ENCODE results near the gene TOX2.
A peak's percentile ranks its signal among the peaks of the same experiment; 100 is the strongest.

The TOX2 gene

GRCh38 chr20:43940518-43941225, 26.0 kb downstream of the TOX2 start:
- no peak for DNase-seq (ENCODE audit: low spot score)

- no peak for DNase-seq (ENCODE audit: low spot score)
Measured at GRCh38 chr20:43941476-43942200, 27.0 kb downstream of the TOX2 start.

- no peak for DNase-seq (ENCODE audit: low spot score)
Measured at GRCh38 chr20:43942201-43942590, 27.5 kb downstream of the TOX2 start.

GRCh38 chr20:43942667-43943285, 28.1 kb downstream of the TOX2 start:
- DNase-seq (ENCODE audit: low spot score) = no peak

- no peak for DNase-seq (ENCODE audit: low spot score)
Measured at GRCh38 chr20:43943725-43944124, 29.1 kb downstream of the TOX2 start.

GRCh38 chr20:43944653-43945235, 30.1 kb downstream of the TOX2 start:
- DNase-seq (ENCODE audit: low spot score) = no peak

- DNase-seq (ENCODE audit: low spot score) = no peak
Measured at GRCh38 chr20:43945391-43946205, 30.9 kb downstream of the TOX2 start.

- DNase-seq (ENCODE audit: low spot score) = no peak
Measured at GRCh38 chr20:43946206-43946491, 31.5 kb downstream of the TOX2 start.

- DNase-seq (ENCODE audit: low spot score) = no peak
Measured at GRCh38 chr20:43946659-43947315, 32.1 kb downstream of the TOX2 start.

GRCh38 chr20:43947316-43947710, 32.7 kb downstream of the TOX2 start:
- no peak for DNase-seq (ENCODE audit: low spot score)

GRCh38 chr20:43948455-43948854, 33.8 kb downstream of the TOX2 start:
- no peak for DNase-seq (ENCODE audit: low spot score)

- DNase-seq (ENCODE audit: low spot score) = no peak
Measured at GRCh38 chr20:43949248-43949647, 34.6 kb downstream of the TOX2 start.

- DNase-seq (ENCODE audit: low spot score) = no peak
Measured at GRCh38 chr20:43949741-43950618, 35.3 kb downstream of the TOX2 start.

- no peak for DNase-seq (ENCODE audit: low spot score)
Measured at GRCh38 chr20:43953919-43954592, 39.4 kb downstream of the TOX2 start.

GRCh38 chr20:43954704-43955061, 40.0 kb downstream of the TOX2 start:
- no peak for DNase-seq (ENCODE audit: low spot score)

GRCh38 chr20:43955062-43955749, 40.6 kb downstream of the TOX2 start:
- peak; percentile 12 for DNase-seq (ENCODE audit: low spot score)

- DNase-seq (ENCODE audit: low spot score) = no peak
Measured at GRCh38 chr20:43955750-43956191, 41.1 kb downstream of the TOX2 start.

GRCh38 chr20:43957392-43957791, 42.7 kb downstream of the TOX2 start:
- DNase-seq (ENCODE audit: low spot score) = no peak

- no peak for DNase-seq (ENCODE audit: low spot score)
Measured at GRCh38 chr20:43958626-43959025, 44.0 kb downstream of the TOX2 start.

Measured in cerebellar cortex (tissue), 1 donor.